B cell (primary cell): ENCODE data around the gene METTL9. TPM values are rescaled to one million over a fixed set of nuclear protein-coding genes. Genes with fewer than 3 reads are reported as not detected.

Experiments used
- ATAC-seq: fragments of 200-7000 bp; cut with Tn5 transposase; one replicate; pipeline ENCODE4 v1.10.0; 2021; ENCODE audit warnings: low read depth, mild to moderate bottlenecking, moderate number of reproducible peaks, moderate library complexity
- CTCF ChIA-PET: fragments of 350-600 bp; sonication (Branson Sonifier 250); formaldehyde crosslinking; loops from one replicate; lab custom pipeline; 2021; ENCODE audit warnings: antibody characterized with exemption, inconsistent platforms; lab: Charles Lee
- POLR2A ChIA-PET: fragments of 350-600 bp; sonication (Branson Sonifier 250); formaldehyde crosslinking; loops from one replicate; lab custom pipeline; 2021; ENCODE audit warnings: antibody characterized with exemption; lab: Charles Lee
- DNase-seq: peaks from one replicate; pipeline ENCODE4 v3.0.0; 2013
- H2AFZ ChIP-seq: 2 replicates; pipeline ENCODE4 v1.6.1; 2012; ENCODE audit warnings: mild to moderate bottlenecking, low read depth, low read length; ENCODE audit not compliant: insufficient read depth, poor library complexity, severe bottlenecking
- H3K27ac ChIP-seq, 2 donors: 1 replicate in 1 of 2; 2 replicates in 1 of 2; pipeline ENCODE4 v1.5.1; 2012 to 2013; ENCODE audit warnings: low read length in 2 of 2, mild to moderate bottlenecking in 2 of 2, moderate library complexity in 1 of 2
- H3K27me3 ChIP-seq, 4 experiments: fragments of 200-600 bp in 1 of 4; sonication (generic) in 1 of 4; replicated peaks in 1 of 4; 1 replicate in 2 of 4; 2 replicates in 2 of 4; pipeline versions ENCODE4 v1.6.1 to v1.7.0; 2013 to 2016; ENCODE audit warnings: low read length in 3 of 4, mild to moderate bottlenecking in 2 of 4, mixed read lengths in 1 of 4, moderate library complexity in 1 of 4; ENCODE audit not compliant: insufficient read depth in 4 of 4, control insufficient read depth in 3 of 4; ENCODE audit errors: control extremely low read depth in 1 of 4
- H3K36me3 ChIP-seq, 2 experiments: replicated peaks in 1 of 2; 1 replicate in 1 of 2; 2 replicates in 1 of 2; pipeline versions ENCODE4 v1.6.1 to v1.7.1; 2013; ENCODE audit warnings: low read length in 1 of 2; ENCODE audit not compliant: insufficient read depth in 2 of 2, control insufficient read depth in 1 of 2; ENCODE audit errors: control extremely low read depth in 1 of 2, extremely low read depth in 1 of 2
- H3K4me1 ChIP-seq, 2 donors: fragments of 200-600 bp in 1 of 2; sonication (generic) in 1 of 2; 1 replicate in 1 of 2; 2 replicates in 1 of 2; pipeline versions ENCODE4 v1.5.1 to v1.6.1; 2013 to 2017; ENCODE audit warnings: low read length in 2 of 2; ENCODE audit not compliant: control insufficient read depth in 2 of 2, insufficient read depth in 2 of 2
- H3K4me2 ChIP-seq: replicated peaks from 2 replicates; pipeline ENCODE3; 2012; ENCODE audit warnings: mild to moderate bottlenecking, low read depth, low read length; ENCODE audit not compliant: poor library complexity, severe bottlenecking
- H3K4me3 ChIP-seq, 5 experiments: fragments of 200-600 bp in 1 of 5; sonication (generic) in 1 of 5; 1 replicate in 3 of 5; 2 replicates in 2 of 5; pipeline versions ENCODE4 v1.5.1 to v1.7.0; 2011 to 2016; ENCODE audit warnings: low read length in 4 of 5, mild to moderate bottlenecking in 4 of 5, low read depth in 2 of 5, control low read depth in 1 of 5, moderate library complexity in 1 of 5; ENCODE audit not compliant: insufficient read depth in 1 of 5; ENCODE audit errors: control extremely low read depth in 1 of 5, extremely low read depth in 1 of 5
- H3K79me2 ChIP-seq: fragments of 200-600 bp; sonication (generic); one replicate; pipeline ENCODE4 v1.6.0; 2016; ENCODE audit warnings: low read length; ENCODE audit not compliant: control insufficient read depth, insufficient read depth
- H3K9ac ChIP-seq: fragments of 200-600 bp; sonication (generic); 2 replicates; pipeline ENCODE4 v1.6.1; 2017; ENCODE audit warnings: mild to moderate bottlenecking, low read length, moderate library complexity
- H3K9me3 ChIP-seq, 3 donors: one replicate each; pipeline versions ENCODE4 v1.6.1 to v1.7.1; 2013; ENCODE audit warnings: low read length in 2 of 3; ENCODE audit not compliant: control insufficient read depth in 2 of 3, insufficient read depth in 1 of 3; ENCODE audit errors: control extremely low read depth in 1 of 3
- H4K20me1 ChIP-seq: 2 replicates; pipeline ENCODE4 v1.6.0; 2012; ENCODE audit warnings: mild to moderate bottlenecking, low read length; ENCODE audit not compliant: insufficient read depth, control insufficient read depth, poor library complexity, severe bottlenecking
- H3K27ac Mint-ChIP-seq: one replicate; pipeline ENCODE4 v1.8.0; 2021; ENCODE audit warnings: mixed read lengths
- H3K27me3 Mint-ChIP-seq: one replicate; pipeline ENCODE4 v1.8.0; 2021; ENCODE audit warnings: mixed read lengths
- H3K4me1 Mint-ChIP-seq: one replicate; pipeline ENCODE4 v1.8.0; 2021; ENCODE audit warnings: mixed read lengths
- H3K4me3 Mint-ChIP-seq: one replicate; pipeline ENCODE4 v1.8.0; 2021; ENCODE audit warnings: mixed read lengths
- H3K9me3 Mint-ChIP-seq: one replicate; pipeline ENCODE4 v1.8.0; 2022; ENCODE audit warnings: mixed read lengths; ENCODE audit not compliant: insufficient read depth
- EZH2 ChIP-seq: IDR thresholded peaks from 2 replicates; pipeline ENCODE4 v1.6.1; 2012; ENCODE audit warnings: borderline replicate concordance, low read depth, mild to moderate bottlenecking, moderate library complexity, low read length; ENCODE audit not compliant: insufficient read depth, poor library complexity, severe bottlenecking
- WGBS: methylation state at CpG from one replicate; pipeline ENCODE4 v1.1.5; 2013; ENCODE audit warnings: missing lambda C conversion rate; ENCODE audit not compliant: insufficient coverage; 5-methylcytosine and 5-hydroxymethylcytosine counted together
- intact Hi-C: fragments of 100-400 bp; cut with micrococcal nuclease; formaldehyde crosslinking; loops from one replicate; pipeline ENCODE4 v1.10.0; 2022
- polyA plus RNA-seq: library from polyadenylated mRNA; depleted of rRNA; stranded (reverse); fragments of >200 nt; gene quantifications from 2 replicates; pipeline ENCODE4 v1.2.3, GENCODE V29; 2012
- total RNA-seq, 2 donors: library from RNA; stranded (reverse); fragments of 120-200 nt in 1 of 2; gene quantifications; 1 replicate in 1 of 2; 2 replicates in 1 of 2; pipeline versions ENCODE4 v1.2.3 to v1.2.4, GENCODE V29; 2013 to 2022
- TF ChIP-seq, protein P1 (sequence below): fragments of 200-600 bp; IDR thresholded peaks from one replicate; pipeline ENCODE4 v1.8.0; 2022; ENCODE audit warnings: antibody characterized with exemption, mild to moderate bottlenecking

The METTL9 gene
- total and polyA plus RNA-seq, 2 donors (not counting 1 experiment from before 2014, with no cell fraction given): 34.0 to 57.7 TPM

DNA sequence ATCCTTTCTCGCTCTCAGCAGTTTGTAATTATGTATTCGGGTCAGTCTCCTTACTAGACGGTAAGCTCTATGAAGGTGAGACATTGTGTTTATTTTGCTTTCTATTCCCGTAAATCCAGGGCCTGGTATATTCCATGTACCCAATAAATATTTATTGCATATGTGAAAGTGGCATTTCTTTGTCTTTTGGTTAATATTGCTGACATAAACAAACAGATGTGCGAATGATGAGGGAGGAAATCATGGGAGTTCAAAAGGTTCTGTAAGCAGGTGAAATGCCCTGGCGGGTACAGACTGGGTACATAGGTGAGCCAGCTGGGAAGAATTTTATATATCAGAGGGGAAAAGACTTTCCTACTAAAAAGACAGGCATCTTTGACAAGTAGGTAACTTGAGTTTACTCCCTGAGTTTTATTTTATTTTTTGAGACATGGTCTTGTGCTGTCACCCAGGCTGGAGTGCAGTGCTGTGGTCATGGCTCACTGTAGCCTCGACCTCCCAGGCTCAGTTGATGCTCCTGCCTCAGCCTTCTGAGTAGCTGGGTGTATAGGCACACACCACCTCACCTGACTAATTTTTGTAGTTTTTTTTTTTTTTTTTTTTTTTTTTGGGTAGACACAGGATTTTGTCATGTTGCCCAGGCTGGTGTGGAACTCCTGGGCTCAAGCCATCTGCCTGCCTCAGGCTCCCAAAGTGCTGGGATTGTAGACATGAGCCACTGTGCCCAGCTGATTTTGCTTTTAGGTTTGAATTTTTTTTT is 5.7 kb upstream of the METTL9 start:
- Histone ChIP-seq H3K36me3 (no peaks in the 10 kb centered on the region), H4K20me1 (no peaks in the 10 kb centered on the region), H3K4me2 (no peak overlapping the region), H3K79me2 (no peaks in the 10 kb centered on the region), H3K27ac (no peak overlapping the region), H3K9ac (no peak overlapping the region), H3K27me3 (no peaks in the 10 kb centered on the region), H2AFZ (no peak overlapping the region), H3K4me1 (peaks cover 9 to 13% of the 10 kb centered on the region in 2 donors), H3K9me3 (no peaks in the 10 kb centered on the region), H3K4me3 (no peak overlapping the region)
- Mint-ChIP-seq H3K27me3 (peaks cover 4% of the 10 kb centered on the region), H3K27ac (no peak overlapping the region), H3K4me3 (no peak overlapping the region), H3K9me3 (no peaks in the 10 kb centered on the region), H3K4me1 (peaks cover 20% of the 10 kb centered on the region)
- TF ChIP-seq, protein P1, sequence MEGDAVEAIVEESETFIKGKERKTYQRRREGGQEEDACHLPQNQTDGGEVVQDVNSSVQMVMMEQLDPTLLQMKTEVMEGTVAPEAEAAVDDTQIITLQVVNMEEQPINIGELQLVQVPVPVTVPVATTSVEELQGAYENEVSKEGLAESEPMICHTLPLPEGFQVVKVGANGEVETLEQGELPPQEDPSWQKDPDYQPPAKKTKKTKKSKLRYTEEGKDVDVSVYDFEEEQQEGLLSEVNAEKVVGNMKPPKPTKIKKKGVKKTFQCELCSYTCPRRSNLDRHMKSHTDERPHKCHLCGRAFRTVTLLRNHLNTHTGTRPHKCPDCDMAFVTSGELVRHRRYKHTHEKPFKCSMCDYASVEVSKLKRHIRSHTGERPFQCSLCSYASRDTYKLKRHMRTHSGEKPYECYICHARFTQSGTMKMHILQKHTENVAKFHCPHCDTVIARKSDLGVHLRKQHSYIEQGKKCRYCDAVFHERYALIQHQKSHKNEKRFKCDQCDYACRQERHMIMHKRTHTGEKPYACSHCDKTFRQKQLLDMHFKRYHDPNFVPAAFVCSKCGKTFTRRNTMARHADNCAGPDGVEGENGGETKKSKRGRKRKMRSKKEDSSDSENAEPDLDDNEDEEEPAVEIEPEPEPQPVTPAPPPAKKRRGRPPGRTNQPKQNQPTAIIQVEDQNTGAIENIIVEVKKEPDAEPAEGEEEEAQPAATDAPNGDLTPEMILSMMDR: no peak
- TF ChIP-seq EZH2: no peak
- POLR2A ChIA-PET: no interaction called here
- ATAC-seq: no peak
- WGBS: no CpG with 5 or more reads among the region's 7 CpGs
- no peak for DNase-seq
- intact Hi-C loops: no loop called here
- CTCF ChIA-PET: interaction anchor here (2.1 to 3.0 kb wide), 2 partner anchors 64 to 114 kb away, joined by 6 to 11 read pairs; no protein-coding TSS in a partner anchor

DNA sequence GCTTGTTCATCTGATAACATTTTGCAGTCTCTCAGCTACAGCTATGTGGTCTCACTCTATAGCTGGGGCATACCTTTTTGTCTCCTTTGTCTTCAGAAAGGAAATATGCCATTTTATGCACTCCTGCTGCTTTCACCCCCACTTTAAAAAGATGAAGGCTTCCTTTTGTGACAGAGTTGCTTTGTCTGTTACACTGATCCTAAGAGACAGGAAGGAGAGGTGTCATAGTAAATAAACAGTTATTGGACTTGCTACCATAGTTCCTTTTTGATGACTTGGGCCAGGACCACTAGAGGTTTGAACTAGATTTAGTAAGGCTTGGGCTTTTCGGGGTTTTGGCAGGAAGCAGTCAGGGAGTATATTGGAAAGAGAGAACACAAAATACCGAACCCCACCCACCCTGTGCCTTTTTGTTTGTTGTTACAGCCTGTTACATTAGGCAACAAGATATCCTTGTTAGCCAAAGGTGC is 1.8 kb upstream of the METTL9 start:
- Histone ChIP-seq H4K20me1 (no peaks in the 10 kb centered on the region), H3K79me2 (peaks cover 21% of the 10 kb centered on the region), H3K4me2 (no peak overlapping the region), H2AFZ (peak overlapping the region; percentile 33), H3K27ac (no peak overlapping the region), H3K4me3 (no peak overlapping the region), H3K27me3 (no peaks in the 10 kb centered on the region), H3K36me3 (no peaks in the 10 kb centered on the region), H3K9me3 (no peaks in the 10 kb centered on the region), H3K9ac (no peak overlapping the region), H3K4me1 (peaks cover 13 to 17% of the 10 kb centered on the region in 2 donors)
- no CpG with 5 or more reads among the region's 2 CpGs for WGBS
- ChIA-PET POLR2A (no interaction called here), CTCF (interaction anchor here (0.5 to 1.6 kb wide), 6 partner anchors 42 to 117 kb away, joined by 3 to 9 read pairs (median 4); no protein-coding TSS in a partner anchor)
- peaks cover 31% of the 10 kb centered on the region for H3K4me1 Mint-ChIP-seq
- TF ChIP-seq, protein P1: no peak
- no peak for TF ChIP-seq EZH2
- DNase-seq (no peak), ATAC-seq (no peak)
- intact Hi-C loops: loop anchor here (2.0 kb wide), 3 partner anchors 59 to 591 kb away; partner anchors contain the start of gene UQCRC2
- H3K27ac Mint-ChIP-seq: peak overlapping the region; percentile 85
- H3K4me3 Mint-ChIP-seq: peak overlapping the region; percentile 87
- no peaks in the 10 kb centered on the region for H3K9me3 Mint-ChIP-seq
- H3K27me3 Mint-ChIP-seq: peaks cover 4% of the 10 kb centered on the region
